Activated naive CD4-positive, alpha-beta T cell treated with anti-CD3 and anti-CD28 coated beads, Interleukin-2, amount 50 U/mL, for 24 hours (primary cell): ENCODE data around the gene SPHK2.

Source experiments
- H3K27ac Mint-ChIP-seq: one replicate; pipeline ENCODE4 v1.8.0; 2021; ENCODE audit warnings: mild to moderate bottlenecking, mixed read lengths
- H3K27me3 Mint-ChIP-seq: one replicate; pipeline ENCODE4 v1.8.0; 2021; ENCODE audit warnings: mixed read lengths
- H3K36me3 Mint-ChIP-seq: one replicate; pipeline ENCODE4 v1.8.0; 2021; ENCODE audit warnings: mixed read lengths
- H3K4me1 Mint-ChIP-seq: one replicate; pipeline ENCODE4 v1.8.0; 2021; ENCODE audit warnings: mixed read lengths
- H3K4me3 Mint-ChIP-seq: one replicate; pipeline ENCODE4 v1.8.0; 2021; ENCODE audit warnings: mild to moderate bottlenecking, mixed read lengths
- H3K9me3 Mint-ChIP-seq: one replicate; pipeline ENCODE4 v1.8.0; 2021; ENCODE audit warnings: mixed read lengths

Gene SPHK2

GRCh38 chr19:48596679-48597465 lies 22.4 kb upstream of the SPHK2 start:
- Mint-ChIP-seq H3K4me1 (peaks cover 4% of the 10 kb centered on the region), H3K36me3 (no peaks in the 10 kb centered on the region), H3K4me3 (peak overlapping the region; percentile 55), H3K27me3 (no peaks in the 10 kb centered on the region), H3K27ac (peak overlapping the region; percentile 35), H3K9me3 (no peaks in the 10 kb centered on the region)

GRCh38 chr19:48598996-48599700 lies 20.2 kb upstream of the SPHK2 start:
- Mint-ChIP-seq H3K36me3 (no peaks in the 10 kb centered on the region), H3K9me3 (no peaks in the 10 kb centered on the region), H3K4me1 (peaks cover 4% of the 10 kb centered on the region), H3K4me3 (no peak overlapping the region), H3K27me3 (no peaks in the 10 kb centered on the region), H3K27ac (no peak overlapping the region)

GRCh38 chr19:48600679-48601417 lies 18.5 kb upstream of the SPHK2 start:
- no peaks in the 10 kb centered on the region for H3K36me3 Mint-ChIP-seq
- no peaks in the 10 kb centered on the region for H3K27me3 Mint-ChIP-seq
- H3K4me3 Mint-ChIP-seq: no peak overlapping the region
- H3K27ac Mint-ChIP-seq: no peak overlapping the region
- no peaks in the 10 kb centered on the region for H3K9me3 Mint-ChIP-seq
- no peaks in the 10 kb centered on the region for H3K4me1 Mint-ChIP-seq

- Mint-ChIP-seq H3K4me1 (no peaks in the 10 kb centered on the region), H3K36me3 (no peaks in the 10 kb centered on the region), H3K27ac (no peak overlapping the region), H3K9me3 (no peaks in the 10 kb centered on the region), H3K27me3 (no peaks in the 10 kb centered on the region), H3K4me3 (no peak overlapping the region)
Observed at GRCh38 chr19:48603001-48603400, 16.3 kb upstream of the SPHK2 start.

- Mint-ChIP-seq H3K27ac (no peak overlapping the region), H3K9me3 (no peaks in the 10 kb centered on the region), H3K4me1 (no peaks in the 10 kb centered on the region), H3K36me3 (no peaks in the 10 kb centered on the region), H3K27me3 (no peaks in the 10 kb centered on the region), H3K4me3 (no peak overlapping the region)
Observed at GRCh38 chr19:48603449-48603848, 15.9 kb upstream of the SPHK2 start.

- no peak overlapping the region for H3K27ac Mint-ChIP-seq
- no peaks in the 10 kb centered on the region for H3K36me3 Mint-ChIP-seq
- H3K4me3 Mint-ChIP-seq: no peak overlapping the region
Observed at GRCh38 chr19:48603850-48604249, 15.5 kb upstream of the SPHK2 start.

GRCh38 chr19:48606463-48607358 lies 12.6 kb upstream of the SPHK2 start, which contains the start of gene SPACA4:
Gene SPACA4 (plus strand): TSS chr19:48606742. CDS start chr19:48606979, 237 bp downstream.
- Mint-ChIP-seq H3K4me1 (peaks cover 4% of the 10 kb centered on the region), H3K4me3 (no peak within 1 kb of the TSS), H3K27ac (no peak within 1 kb of the TSS), H3K27me3 (no peaks in the 10 kb centered on the region), H3K36me3 (no peaks in the 10 kb centered on the region), H3K9me3 (no peaks in the 10 kb centered on the region)

More at GRCh38 chr19:48603850-48604249, 15.5 kb upstream of the SPHK2 start:
- Mint-ChIP-seq H3K4me1 (peaks cover 2% of the 10 kb centered on the region), H3K27me3 (no peaks in the 10 kb centered on the region), H3K9me3 (no peaks in the 10 kb centered on the region)

- Mint-ChIP-seq H3K4me1 (peaks cover 4% of the 10 kb centered on the region), H3K27me3 (no peaks in the 10 kb centered on the region), H3K36me3 (no peaks in the 10 kb centered on the region), H3K9me3 (no peaks in the 10 kb centered on the region), H3K4me3 (no peak overlapping the region), H3K27ac (no peak overlapping the region)
Observed at GRCh38 chr19:48607359-48607755, 11.9 kb upstream of the SPHK2 start.

GRCh38 chr19:48608798-48609263 lies 10.5 kb upstream of the SPHK2 start:
- H3K27me3 Mint-ChIP-seq: no peaks in the 10 kb centered on the region
- no peaks in the 10 kb centered on the region for H3K36me3 Mint-ChIP-seq
- no peaks in the 10 kb centered on the region for H3K9me3 Mint-ChIP-seq
- no peak overlapping the region for H3K4me3 Mint-ChIP-seq
- no peak overlapping the region for H3K27ac Mint-ChIP-seq
- peaks cover 6% of the 10 kb centered on the region for H3K4me1 Mint-ChIP-seq

GRCh38 chr19:48609571-48610108 lies 9.7 kb upstream of the SPHK2 start:
- Mint-ChIP-seq H3K27me3 (no peaks in the 10 kb centered on the region), H3K27ac (no peak overlapping the region), H3K4me3 (no peak overlapping the region), H3K4me1 (peaks cover 10% of the 10 kb centered on the region), H3K9me3 (no peaks in the 10 kb centered on the region), H3K36me3 (no peaks in the 10 kb centered on the region)

- Mint-ChIP-seq H3K9me3 (no peaks in the 10 kb centered on the region), H3K36me3 (peaks cover 9% of the 10 kb centered on the region), H3K27me3 (no peaks in the 10 kb centered on the region), H3K4me3 (no peak overlapping the region), H3K4me1 (peaks cover 16% of the 10 kb centered on the region), H3K27ac (peak overlapping the region; percentile 65)
Observed at GRCh38 chr19:48611872-48612271, 7.4 kb upstream of the SPHK2 start.

- no peaks in the 10 kb centered on the region for H3K9me3 Mint-ChIP-seq
- no peaks in the 10 kb centered on the region for H3K27me3 Mint-ChIP-seq
- peak overlapping the region; percentile 15 for H3K27ac Mint-ChIP-seq
- H3K4me3 Mint-ChIP-seq: no peak overlapping the region
- H3K4me1 Mint-ChIP-seq: peaks cover 22% of the 10 kb centered on the region
- H3K36me3 Mint-ChIP-seq: peaks cover 19% of the 10 kb centered on the region
Observed at GRCh38 chr19:48613024-48613851, 6.1 kb upstream of the SPHK2 start.

GRCh38 chr19:48613852-48614435 lies 5.4 kb upstream of the SPHK2 start:
- H3K4me1 Mint-ChIP-seq: peaks cover 19% of the 10 kb centered on the region
- no peak overlapping the region for H3K4me3 Mint-ChIP-seq
- H3K27me3 Mint-ChIP-seq: no peaks in the 10 kb centered on the region
- H3K9me3 Mint-ChIP-seq: no peaks in the 10 kb centered on the region
- H3K27ac Mint-ChIP-seq: peak overlapping the region; percentile 77
- H3K36me3 Mint-ChIP-seq: peaks cover 24% of the 10 kb centered on the region
